ENCODE results near the gene SLC38A5.

DNA sequence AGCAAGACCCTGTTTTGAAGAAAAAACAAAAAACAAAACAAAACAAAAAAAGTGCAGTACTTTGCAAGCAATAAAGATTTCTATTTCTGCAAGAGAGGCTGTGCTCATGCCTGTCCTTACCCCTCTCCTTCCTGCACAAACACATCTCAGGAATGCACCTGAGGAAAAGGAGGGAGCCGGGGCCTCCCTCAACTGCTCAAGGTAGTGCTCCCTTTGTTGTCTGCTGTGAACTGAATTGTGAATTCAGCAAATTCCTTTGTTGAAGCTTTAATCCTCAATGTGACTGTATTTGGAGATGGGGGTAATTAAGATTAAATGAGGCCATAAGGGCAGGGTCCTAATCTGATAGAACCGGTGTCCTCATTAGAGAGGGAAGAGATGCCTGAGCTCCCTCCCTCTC lies 19.8 kb upstream of the SLC38A5 start:
- TF ChIP-seq POLR2AphosphoS5 (IDR thresholded peaks at IDR 0.05; ENCODE audit: low read depth, low read length): no peak
- no peak for TF ChIP-seq POLR2A (IDR thresholded peaks at IDR 0.05; ENCODE audit: low read depth, low read length)
- TF ChIP-seq TAF1 (IDR thresholded peaks at IDR 0.05; ENCODE audit: low read depth, low read length): no peak
